HUDEP-2 (cell line): Measurements from ENCODE around the gene TELO2.

Experiments
- DNase-seq, 76 experiments: peaks; one replicate each; lab custom pipeline; 2025; ENCODE audit not compliant: unreplicated experiment in 76 of 76; lab: John Stamatoyannopoulos, UW

The TELO2 gene

GRCh38 chr16:1550069-1550468, 56.9 kb downstream of the TELO2 start:
- DNase-seq, result no peak

- DNase-seq, result no peak
These were observed 57.5 kb downstream of the TELO2 start for GRCh38 chr16:1550696-1551095.

GRCh38 chr16:1551166-1551565, 58.0 kb downstream of the TELO2 start:
- no peak for DNase-seq

- no peak for DNase-seq
These were observed 59.0 kb downstream of the TELO2 start for GRCh38 chr16:1552129-1552528.

- no peak for DNase-seq
These were observed 61.0 kb downstream of the TELO2 start for GRCh38 chr16:1553946-1554825.

- no peak for DNase-seq
These were observed 61.8 kb downstream of the TELO2 start for GRCh38 chr16:1554826-1555445.

- DNase-seq, result peak in 6 of 76 experiments; percentile 6 to 33 (median 13)
These were observed 63.1 kb downstream of the TELO2 start for GRCh38 chr16:1556254-1556653.

GRCh38 chr16:1557074-1557473, 63.9 kb downstream of the TELO2 start:
- no peak for DNase-seq

GRCh38 chr16:1557576-1557975, 64.4 kb downstream of the TELO2 start:
- DNase-seq, result no peak

- no peak for DNase-seq
These were observed 66.4 kb downstream of the TELO2 start for GRCh38 chr16:1559446-1559975.
